Right hindlimb (tissue), 1 donor: Measurements from ENCODE around the gene MB.

Experiments
- DNase-seq: peaks from one replicate; pipeline ENCODE4 v3.0.0-alpha.2; 2018

The MB gene

DNA sequence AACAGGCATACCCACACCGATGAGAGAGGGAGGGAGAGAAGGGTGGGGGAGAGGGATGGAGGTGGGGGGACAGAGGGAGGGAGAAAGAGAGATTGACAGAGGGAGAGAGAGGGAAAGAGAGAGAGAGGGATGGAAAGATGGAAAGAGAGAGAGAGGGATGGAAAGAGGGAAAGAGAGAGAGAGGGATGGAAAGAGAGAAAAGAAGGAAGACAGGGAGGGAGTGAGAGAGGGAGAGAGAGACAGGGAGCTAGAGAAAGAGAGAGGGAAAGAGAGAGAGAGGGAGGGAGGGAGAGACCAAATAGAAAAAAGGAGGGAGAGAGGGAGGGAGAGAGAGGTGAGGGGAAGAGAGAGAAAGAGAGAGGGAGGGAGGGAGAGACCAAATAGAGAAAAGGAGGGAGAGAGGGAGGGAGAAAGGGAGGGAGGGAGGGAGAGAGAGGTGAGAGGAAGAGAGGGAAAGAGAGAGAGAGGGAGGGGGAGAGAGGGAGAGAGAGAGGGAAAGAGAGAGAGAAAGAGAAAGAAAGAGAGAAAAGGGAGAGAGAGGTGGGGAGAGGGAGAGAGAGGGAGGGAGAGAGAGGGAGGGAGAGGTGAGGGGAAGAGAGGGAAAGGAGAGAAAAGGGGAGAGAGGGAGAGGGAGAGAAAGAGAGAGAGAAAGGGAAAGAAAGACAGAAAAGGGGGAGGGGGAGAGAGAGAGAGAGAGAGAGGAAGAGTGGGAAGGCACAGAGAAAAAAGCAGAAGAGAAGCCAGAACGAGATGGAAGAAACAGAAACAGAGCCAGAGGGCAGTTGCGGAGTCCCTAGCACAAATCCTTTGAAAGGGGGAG, 23.8 kb downstream of the MB start:
- no peak for DNase-seq

DNA sequence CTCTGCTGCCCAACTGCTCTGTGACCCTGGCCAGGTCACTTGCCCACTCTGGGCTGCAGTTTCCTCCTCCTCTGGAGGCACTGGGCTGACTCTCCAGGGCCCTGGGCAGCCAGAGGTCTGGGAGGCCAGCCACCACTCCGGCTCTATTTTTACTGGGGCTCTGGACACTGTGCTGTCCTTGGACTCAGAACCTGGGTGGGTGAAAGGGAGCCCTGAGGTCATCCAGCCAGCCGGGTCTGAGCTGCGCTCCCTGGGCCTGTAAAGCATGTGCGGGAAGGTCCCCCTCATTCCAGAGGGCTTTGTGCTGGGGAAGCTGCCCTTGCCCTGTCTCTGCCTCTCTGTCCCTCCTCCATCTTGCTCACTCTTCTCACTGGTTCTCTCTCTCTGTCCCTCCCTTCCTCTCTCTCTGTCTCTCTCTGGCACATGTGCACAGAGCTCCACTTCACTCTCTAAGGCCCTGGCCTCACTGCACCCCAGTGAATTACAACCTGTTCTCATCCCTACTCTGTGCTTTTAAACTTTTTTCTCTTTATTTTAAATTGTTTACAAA, 24.6 kb downstream of the MB start:
- no peak for DNase-seq

DNA sequence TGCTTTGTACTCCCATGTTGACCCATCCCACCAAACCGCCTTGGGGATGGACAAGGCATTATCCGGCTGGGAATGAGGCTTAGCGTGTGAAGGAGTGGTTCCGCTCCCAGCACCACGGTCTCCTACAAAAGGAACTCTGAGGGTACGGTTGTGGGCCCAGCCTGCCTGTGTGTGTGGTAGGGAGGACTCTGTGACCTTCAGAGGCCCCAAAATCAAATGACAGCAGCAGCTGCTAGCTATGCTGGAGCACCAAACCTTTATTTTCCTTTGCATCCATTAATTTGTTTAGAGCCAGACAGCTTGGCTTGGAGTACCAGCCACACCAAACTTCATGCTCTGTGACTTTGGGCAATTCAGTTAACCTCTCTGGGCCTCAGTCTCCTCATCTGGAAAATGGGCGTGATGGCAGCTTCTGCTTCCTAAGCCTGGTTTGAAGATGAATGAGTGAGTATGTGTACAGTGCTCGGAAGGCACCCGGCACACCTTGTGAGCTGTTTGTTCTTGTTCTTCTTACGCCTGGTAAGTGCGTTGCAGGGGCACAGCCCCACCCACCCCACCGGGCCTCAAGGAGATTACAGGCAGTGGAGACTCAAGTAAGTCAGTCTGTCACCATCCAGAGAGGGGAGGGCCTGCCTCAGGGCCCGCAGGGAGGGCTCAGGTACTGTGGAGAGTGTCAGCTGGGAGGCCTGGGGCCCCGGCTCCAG, 25.3 kb downstream of the MB start:
- DNase-seq: no peak

- DNase-seq: peak; percentile 46
Measured at GRCh38 chr22:35590634-35591295, 26.4 kb downstream of the MB start.

DNA sequence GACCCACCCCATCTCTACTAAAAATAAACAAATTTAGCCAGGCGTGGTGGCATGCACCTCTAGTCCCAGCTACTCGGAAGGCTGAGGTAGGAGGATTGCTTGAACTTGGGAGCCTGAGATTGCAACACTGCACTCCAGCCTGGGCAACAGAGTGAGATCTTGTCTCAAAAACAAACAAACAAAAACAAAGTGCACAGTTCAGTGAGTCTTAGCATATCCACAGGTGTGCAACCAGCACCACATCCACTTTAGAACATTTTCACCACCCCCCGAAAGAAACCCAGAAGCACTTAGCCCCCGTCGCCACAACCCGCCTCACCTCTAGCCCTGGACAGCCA, 27.4 kb downstream of the MB start:
- no peak for DNase-seq

GRCh38 chr22:35589071-35589755, 27.9 kb downstream of the MB start:
- no peak for DNase-seq

DNA sequence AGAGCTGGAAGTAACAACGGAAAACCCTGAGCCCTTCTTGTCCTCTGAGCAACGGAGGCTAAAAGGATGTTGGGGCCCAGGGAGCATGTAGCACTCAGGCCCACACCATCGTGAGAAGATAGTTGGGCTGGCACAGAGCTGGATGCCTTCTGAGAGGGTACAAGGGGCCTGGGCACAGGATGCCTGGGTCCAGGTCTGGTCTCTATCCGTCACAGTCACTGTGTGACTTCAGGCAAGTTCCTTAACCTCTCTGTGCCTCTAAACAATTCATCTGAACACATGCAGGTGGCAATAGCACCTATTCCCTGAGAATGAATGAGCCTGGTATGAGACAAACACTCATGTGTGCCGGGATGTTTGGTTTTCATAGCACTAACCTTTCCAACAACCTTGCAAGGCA, 29.2 kb downstream of the MB start:
- no peak for DNase-seq

GRCh38 chr22:35587447-35587870, 29.7 kb downstream of the MB start:
- peak; percentile 49 for DNase-seq

DNA sequence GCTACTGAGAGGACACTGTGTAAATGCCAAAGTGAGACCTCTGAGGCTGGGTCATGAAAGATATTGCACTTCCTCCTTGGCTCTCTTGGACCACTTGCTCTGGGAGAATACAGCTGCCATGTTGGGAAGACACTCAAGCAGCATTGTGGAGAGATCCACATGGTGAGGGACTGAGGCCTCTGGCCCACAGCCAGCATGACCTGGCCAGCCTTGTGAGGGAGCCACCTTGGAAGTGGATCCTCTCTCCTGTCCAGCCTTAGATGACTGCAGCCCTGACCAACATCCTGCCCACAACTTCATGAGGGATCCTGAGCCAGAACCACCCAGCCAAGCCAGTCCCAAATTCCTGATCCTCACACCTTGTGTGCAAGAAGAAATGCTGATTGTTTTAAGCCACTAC, 30.4 kb downstream of the MB start:
- DNase-seq: no peak

GRCh38 chr22:35582861-35583670, 34.1 kb downstream of the MB start:
- peak; percentile 58 for DNase-seq

- no peak for DNase-seq
Measured at GRCh38 chr22:35582218-35582860, 34.8 kb downstream of the MB start.

DNA sequence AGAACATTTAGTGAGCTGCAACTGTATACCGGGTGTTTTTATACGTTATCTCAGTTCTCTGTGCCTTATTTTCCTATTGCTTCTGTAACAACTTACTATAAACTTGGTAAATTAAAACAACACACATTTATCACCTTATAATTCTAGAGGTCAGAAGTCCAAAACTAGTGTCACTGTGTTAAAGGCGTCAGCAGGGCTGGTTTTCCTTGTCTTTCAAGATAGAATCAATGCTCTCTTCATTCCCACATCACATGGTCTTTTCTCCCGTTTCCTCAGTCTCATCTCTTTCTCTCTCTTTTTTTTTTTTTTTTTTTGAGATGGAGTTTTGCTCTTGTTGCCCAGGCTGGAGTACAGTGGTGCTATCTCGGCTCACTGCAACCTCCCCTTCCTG, 36.1 kb downstream of the MB start:
- no peak for DNase-seq

GRCh38 chr22:35580351-35581022, 36.6 kb downstream of the MB start:
- DNase-seq: peak; percentile 42

DNA sequence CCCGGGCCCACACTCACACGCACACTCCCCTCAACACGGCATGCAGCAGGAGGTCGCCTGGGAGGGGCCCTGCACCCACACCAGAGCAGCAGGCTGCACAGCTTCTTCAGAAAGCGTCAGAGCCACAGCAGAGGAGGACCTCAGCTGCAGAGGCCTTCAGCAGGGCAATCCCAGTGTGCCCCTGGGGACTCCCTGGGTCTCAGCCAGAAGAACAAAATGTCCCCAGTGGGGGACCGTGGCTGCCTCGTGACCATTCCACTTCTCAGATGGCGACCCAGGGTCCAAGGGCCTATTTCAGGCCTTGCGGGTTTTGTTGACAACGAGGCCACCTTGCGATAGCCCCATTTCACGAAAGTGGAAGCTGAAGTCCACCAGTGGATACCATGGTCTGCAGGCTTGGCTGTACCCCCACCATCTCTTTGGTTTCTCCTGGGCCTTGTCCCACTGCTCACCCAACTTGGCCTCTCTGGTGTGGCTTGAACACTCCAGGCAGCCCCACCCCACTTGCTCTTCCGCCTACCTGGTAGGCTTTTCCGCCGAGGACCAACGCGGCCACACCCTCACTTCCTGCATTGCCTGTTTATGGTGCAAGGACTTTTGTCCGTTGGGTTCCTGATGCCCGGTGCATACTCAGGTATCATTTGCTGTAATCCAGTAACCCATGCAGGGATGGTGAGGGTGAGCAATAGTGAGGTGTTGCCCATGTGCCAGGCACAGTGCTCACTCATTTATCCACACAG, 38.1 kb downstream of the MB start:
- DNase-seq: no peak

GRCh38 chr22:35577799-35578659, 39.1 kb downstream of the MB start:
- DNase-seq: no peak

DNA sequence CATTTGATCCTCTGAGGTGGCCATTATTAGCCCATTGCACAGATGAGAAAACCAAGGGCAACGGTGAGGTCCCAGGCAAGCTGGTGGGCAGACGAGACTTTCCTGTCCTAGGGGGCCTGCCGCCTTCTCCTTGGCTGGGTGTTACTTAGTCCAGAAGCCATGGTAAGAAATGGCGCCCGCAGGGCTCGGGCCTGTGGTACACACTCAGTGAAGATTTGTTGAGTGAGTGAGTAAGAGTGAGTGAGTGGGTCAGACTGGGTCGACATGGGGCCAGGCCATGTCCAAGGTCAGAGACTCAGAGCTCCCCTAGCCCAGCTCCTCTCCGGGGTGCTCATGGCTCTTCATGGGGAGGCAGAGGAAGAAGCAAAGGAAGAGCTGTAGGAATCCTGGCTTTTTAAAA, 40.5 kb downstream of the MB start:
- DNase-seq: no peak

- DNase-seq: no peak
Measured at GRCh38 chr22:35575116-35575748, 41.9 kb downstream of the MB start.

DNA sequence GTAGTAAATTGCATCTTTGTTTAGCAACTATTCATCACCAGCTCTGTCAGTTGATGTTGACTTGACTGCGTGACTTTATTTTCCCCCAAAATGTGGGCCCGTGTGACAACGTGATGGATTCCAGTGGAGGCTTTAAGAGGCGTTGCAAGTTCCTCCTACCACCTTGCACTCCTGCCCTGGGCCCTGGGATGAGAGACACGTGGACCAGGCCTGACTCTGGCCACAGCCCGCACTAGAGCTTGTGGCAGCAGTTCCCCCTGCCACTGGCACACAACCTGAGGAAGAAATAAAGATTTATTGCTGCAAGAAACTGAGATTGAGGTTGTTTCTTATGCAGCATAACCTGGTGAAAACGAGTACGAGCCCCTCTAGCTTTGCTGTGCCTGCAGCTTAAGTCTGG, 44.6 kb downstream of the MB start:
- DNase-seq: no peak

GRCh38 chr22:35570686-35571194, 46.4 kb downstream of the MB start:
- no peak for DNase-seq
